Measurements from ENCODE around the gene PNPO.
"Not testable (repeated sequence)": the region's sequence is repeated elsewhere in the genome, so short reads cannot be mapped to it uniquely, and the experiment has no call there.

The PNPO gene

GRCh38 chr17:47969930-47970724 lies 28.8 kb downstream of the PNPO start:
- in situ Hi-C loops (cut with MboI; ENCODE audit: low sequenced_read_pairs) = no loop called here

DNA sequence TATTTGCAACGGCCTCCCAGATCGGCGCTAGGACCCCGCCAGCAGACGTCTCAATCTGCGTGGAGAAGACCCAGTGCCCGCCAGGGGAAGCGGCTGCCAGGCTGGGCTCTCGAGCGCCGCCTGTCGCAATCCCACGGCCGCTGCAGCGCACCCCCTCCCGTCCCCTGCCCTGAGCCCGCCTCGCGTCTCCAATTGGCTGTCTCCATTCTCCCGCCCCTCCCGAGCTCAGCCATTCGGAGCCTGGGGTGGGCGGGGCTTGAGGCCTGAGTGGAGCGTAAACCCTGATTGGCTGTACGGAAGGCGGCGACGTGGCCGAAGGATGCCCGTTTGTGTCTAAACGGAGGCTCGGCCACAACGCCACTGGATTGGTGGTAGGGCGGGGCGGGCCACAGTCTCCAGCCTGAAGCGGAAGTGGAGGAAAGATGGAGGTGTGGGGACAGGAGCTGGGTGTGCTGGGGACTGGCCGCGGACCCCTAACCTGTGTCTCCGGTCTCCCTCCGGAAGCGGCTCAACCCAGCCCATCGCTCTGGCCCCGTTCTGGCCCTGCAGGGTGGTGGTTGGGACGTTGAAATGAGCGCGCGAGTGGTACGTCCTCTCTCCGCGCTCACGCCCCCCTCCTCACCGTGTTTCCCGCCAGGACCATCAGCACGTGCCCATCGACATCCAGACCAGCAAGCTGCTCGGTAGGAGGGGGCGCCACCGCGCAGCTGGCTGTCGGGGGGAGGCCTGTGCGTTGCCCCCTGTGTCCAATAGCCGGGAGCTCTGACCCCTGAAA lies 29.5 kb downstream of the PNPO start, which contains the start of gene CDK5RAP3:
TSS of gene CDK5RAP3 (plus strand) at position 389 of the 775 bp plus-strand sequence. CDS start at position 423, 34 bp downstream.
- in situ Hi-C loops (cut with MboI; ENCODE audit: low sequenced_read_pairs) = no loop called here

DNA sequence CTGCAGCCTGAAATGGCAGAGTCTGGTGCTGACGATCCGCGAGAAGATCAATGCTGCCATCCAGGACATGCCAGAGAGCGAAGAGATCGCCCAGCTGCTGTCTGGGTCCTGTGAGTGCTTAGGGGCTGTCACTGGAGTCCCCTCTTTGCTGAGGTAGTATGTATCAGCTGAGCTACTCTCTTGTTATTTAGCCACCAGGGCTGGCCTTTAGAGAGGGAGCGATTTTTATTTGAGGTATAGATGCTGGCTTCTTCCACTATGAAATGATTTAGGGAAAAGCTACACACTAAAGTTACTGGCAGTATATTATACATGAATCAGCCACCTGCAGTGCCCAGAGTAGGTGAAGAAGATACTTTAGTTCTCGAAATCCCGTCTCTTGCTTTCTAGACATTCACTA lies 32.2 kb downstream of the PNPO start:
- in situ Hi-C loops (cut with MboI; ENCODE audit: low sequenced_read_pairs) = no loop called here

GRCh38 chr17:47975189-47975822 lies 33.9 kb downstream of the PNPO start:
- in situ Hi-C loops (cut with MboI; ENCODE audit: low sequenced_read_pairs) = no loop called here

GRCh38 chr17:47975823-47976205 lies 34.4 kb downstream of the PNPO start:
- in situ Hi-C loops (cut with MboI; ENCODE audit: low sequenced_read_pairs) = no loop called here

GRCh38 chr17:47978324-47978723 lies 37.0 kb downstream of the PNPO start:
- in situ Hi-C loops (cut with MboI; ENCODE audit: low sequenced_read_pairs) = no loop called here

DNA sequence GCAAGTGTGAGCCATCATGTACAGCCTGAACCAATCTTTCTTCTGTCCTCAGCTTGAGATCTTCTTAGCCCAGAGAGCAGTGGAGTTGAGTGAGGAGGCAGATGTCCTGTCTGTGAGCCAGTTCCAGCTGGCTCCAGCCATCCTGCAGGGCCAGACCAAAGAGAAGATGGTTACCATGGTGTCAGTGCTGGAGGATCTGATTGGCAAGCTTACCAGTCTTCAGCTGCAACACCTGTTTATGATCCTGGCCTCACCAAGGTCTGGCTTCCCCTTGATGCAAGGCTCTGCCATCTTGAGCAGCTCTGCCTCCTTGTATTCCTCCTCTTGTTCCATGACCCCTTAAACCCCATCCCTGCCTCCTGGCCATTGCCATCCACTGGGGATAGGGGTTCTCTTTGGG lies 39.2 kb downstream of the PNPO start:
- in situ Hi-C loops (cut with MboI; ENCODE audit: low sequenced_read_pairs) = no loop called here

DNA sequence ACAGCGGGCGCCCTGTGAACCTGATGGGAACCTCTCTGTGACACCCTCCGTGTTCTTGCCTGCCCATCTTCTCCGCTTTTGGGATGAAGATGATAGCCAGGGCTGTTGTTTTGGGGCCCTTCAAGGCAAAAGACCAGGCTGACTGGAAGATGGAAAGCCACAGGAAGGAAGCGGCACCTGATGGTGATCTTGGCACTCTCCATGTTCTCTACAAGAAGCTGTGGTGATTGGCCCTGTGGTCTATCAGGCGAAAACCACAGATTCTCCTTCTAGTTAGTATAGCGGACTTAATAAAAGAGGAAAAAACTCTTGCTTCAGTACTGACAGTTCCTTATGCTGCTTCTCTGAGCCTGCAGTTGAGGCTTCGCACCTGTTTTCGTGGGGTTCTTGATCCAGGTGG lies 40.1 kb downstream of the PNPO start:
- in situ Hi-C loops (cut with MboI; ENCODE audit: low sequenced_read_pairs) = no loop called here

- in situ Hi-C loops (cut with MboI; ENCODE audit: low sequenced_read_pairs) = no loop called here
These were observed 40.8 kb downstream of the PNPO start for GRCh38 chr17:47982091-47982617.

DNA sequence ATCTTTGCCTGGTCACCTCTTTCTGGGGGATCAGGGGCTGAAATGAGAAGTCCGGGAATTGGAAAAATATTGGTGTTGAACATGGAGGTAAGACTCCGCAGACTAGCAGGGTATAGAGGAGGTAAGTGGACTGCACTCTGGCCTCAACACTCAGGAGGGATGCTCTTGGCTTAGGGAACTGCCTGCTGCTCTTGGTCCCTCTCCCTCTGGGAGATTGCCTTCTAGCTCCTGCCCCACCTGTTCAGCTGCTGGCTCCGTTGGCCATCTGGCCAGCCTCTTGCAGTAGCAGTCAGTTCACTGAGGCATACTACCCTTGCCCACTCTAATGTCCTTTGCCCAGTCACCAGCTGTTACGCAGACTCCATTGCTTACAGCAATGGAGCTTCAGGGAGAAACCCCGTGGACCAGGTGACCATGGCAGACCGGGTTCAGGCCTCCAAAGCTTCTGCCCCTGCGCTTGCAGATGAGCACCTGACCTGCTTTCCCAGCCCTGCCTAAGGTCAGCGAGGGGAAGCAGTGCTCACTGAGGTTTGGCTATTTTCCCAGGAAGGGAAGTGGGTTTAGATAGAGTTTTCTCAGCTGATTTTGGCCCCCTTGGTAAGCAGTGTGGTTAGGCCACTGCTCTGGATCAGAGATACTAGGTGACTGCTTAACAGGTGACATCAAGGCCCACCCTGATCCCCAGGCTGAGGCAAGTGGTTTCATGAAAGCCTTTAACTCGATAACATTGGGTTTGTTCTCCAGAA lies 41.4 kb downstream of the PNPO start:
- in situ Hi-C loops (cut with MboI; ENCODE audit: low sequenced_read_pairs) = no loop called here

GRCh38 chr17:47983492-47984223 lies 42.3 kb downstream of the PNPO start:
- in situ Hi-C loops (cut with MboI; ENCODE audit: low sequenced_read_pairs) = no loop called here

DNA sequence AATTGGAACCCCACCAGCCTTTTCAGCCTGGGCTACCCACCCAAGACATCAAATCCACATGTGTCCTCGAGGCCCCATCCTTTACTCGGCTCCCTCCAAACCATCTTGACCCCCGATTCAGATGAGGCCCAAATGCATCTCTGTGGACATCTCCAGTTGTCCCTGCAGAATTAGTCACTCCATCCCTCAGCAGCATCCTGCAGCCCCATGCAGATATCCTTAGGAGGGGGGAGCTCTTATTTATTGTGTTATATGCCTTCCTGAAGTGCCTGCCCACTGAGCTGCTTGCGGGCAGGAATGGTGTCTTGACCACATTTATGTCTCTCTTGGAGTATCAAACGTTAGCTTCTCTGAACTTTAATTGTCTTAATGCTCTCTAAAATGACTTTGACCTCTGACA lies 45.1 kb downstream of the PNPO start:
- in situ Hi-C loops (cut with MboI; ENCODE audit: low sequenced_read_pairs) = no loop called here

DNA sequence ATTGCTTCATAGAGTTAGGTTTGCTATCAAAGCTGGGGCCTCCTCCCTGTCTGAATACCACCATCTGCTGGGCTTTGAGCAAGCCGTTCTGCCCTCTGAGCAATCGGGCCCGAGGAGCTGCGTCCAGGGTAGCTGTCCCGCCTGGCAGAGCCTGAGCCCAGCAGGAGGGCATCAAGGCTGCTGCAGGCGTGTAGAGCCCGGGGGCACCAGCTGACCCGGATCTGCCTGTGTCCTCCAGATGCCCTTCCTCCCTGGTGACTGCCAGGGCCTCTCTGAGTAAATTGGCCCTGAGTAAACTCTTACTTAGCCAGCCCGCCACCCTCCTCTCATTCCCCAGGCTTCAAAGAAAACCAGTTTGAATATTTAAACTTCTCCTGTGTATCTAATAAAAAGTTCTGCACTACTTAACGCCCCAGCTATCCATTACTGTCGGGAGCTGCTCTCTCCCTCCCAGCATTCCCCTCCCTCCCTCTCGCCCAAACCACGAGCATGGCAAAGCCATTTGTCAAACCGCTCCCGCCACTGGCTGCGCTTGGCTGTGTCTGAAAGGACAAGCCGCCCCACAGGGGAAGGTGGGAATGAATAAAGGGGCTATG lies 46.0 kb downstream of the PNPO start:
- in situ Hi-C loops (cut with MboI; ENCODE audit: low sequenced_read_pairs) = no loop called here

DNA sequence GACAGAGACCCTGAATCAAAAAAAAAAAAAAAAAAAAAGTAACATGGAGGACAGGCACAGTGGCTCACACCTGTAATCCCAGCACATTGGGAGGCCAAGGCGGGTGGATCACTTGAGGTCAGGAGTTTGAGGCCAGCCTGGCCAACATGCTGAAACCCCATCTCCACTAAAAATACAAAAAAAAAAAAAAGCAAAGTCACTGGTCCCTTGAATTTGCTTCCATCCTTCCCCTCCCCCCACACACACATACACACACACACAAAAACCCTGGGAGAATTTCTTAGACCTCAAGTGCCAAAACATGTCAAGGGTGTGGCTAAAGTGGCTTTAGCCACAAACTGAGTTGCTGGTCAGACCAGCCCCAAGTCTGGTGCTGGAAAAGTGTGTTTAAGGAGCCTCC lies 47.1 kb downstream of the PNPO start:
- in situ Hi-C loops (cut with MboI; ENCODE audit: low sequenced_read_pairs) = not testable (repeated sequence)

DNA sequence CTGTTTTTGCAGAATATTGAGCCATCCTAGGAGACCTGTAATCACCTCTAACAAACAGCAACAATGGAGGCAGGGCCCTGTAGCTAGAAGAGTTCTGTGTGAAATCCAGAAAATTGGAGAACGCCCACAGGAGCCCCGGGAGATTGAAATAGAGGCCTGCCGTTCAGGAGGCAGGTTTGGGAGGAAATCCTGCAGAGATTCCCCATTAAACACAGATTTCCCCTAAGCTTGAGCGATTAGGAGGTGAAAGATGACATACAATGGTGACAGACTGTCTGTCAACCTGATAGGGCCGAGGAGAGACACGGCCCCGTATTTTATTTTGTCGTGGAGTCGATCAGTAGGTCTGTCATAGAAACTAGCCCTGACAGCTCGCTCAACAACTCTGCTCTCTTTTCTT lies 47.8 kb downstream of the PNPO start:
- in situ Hi-C loops (cut with MboI; ENCODE audit: low sequenced_read_pairs) = no loop called here

GRCh38 chr17:47989700-47990099 lies 48.3 kb downstream of the PNPO start:
- in situ Hi-C loops (cut with MboI; ENCODE audit: low sequenced_read_pairs) = no loop called here

- in situ Hi-C loops (cut with MboI; ENCODE audit: low sequenced_read_pairs) = no loop called here
These were observed 49.8 kb downstream of the PNPO start for GRCh38 chr17:47990962-47991731.

DNA sequence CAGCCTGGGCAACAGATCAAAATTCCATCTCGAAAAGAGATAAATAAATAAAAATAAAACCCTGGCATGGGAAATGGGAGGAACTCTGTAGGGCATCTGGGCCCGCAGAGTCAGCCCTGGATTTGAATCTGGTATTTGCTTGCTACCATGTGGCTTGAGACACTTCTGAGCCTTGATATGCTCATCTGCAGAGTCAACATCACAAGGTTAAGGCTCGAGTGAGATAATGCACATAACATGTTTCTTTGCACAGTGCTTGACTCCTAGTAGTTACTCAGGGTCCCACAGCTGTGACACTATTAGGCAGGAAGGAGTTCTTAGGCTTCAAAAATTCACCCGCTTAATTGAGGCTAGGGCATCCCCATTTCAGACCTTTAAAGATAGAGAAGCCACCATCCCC lies 50.8 kb downstream of the PNPO start:
- in situ Hi-C loops (cut with MboI; ENCODE audit: low sequenced_read_pairs) = no loop called here

DNA sequence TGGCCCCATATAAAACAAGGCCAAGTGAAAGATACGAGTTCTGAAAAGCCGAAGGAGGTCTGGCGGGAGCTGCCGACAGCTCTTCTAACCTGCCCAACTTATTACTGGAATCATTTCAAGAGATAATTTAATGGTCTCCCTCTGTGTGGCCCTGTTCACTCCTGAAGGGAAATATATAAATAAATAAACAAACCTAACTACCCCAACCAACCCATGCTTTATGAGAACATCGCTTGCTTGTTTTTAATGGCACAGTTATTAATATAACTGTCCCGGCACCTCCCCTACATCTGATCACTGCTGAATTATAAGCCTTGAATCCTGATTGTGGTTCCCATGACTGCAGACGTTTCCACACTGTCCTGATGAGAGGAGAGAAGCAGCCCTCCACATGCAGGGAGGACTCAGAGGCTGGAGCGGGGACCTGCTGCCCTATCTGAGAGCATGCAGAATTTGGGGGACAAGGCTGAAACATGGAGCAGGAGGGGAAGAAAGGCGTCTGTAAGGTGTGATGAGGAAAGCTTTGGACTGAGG lies 51.7 kb downstream of the PNPO start:
- in situ Hi-C loops (cut with MboI; ENCODE audit: low sequenced_read_pairs) = no loop called here

Data from HL-60/S4 (cell line).